Astrocyte (in vitro differentiated cells and primary cell): ENCODE data around the gene UBR4.
"Not testable (repeated sequence)": the region's sequence is repeated elsewhere in the genome, so short reads cannot be mapped to it uniquely, and the experiment has no call there.

Experiments used
- EZH2 ChIP-seq: IDR thresholded peaks from 2 replicates; pipeline ENCODE4 v1.6.1; 2012; ENCODE audit warnings: mild to moderate bottlenecking, low read length, inconsistent platforms; ENCODE audit not compliant: insufficient read depth
- TF ChIP-seq, protein P1 (sequence below): IDR thresholded peaks from 2 replicates; pipeline ENCODE4 v1.5.1; 2011; ENCODE audit warnings: low read depth, mild to moderate bottlenecking, inconsistent platforms, low read length, moderate library complexity; ENCODE audit not compliant: insufficient read depth

GRCh38 chr1:19216585-19216984 lies 6.5 kb upstream of the UBR4 start:
- not testable (repeated sequence) for TF ChIP-seq EZH2
- TF ChIP-seq, protein P1, sequence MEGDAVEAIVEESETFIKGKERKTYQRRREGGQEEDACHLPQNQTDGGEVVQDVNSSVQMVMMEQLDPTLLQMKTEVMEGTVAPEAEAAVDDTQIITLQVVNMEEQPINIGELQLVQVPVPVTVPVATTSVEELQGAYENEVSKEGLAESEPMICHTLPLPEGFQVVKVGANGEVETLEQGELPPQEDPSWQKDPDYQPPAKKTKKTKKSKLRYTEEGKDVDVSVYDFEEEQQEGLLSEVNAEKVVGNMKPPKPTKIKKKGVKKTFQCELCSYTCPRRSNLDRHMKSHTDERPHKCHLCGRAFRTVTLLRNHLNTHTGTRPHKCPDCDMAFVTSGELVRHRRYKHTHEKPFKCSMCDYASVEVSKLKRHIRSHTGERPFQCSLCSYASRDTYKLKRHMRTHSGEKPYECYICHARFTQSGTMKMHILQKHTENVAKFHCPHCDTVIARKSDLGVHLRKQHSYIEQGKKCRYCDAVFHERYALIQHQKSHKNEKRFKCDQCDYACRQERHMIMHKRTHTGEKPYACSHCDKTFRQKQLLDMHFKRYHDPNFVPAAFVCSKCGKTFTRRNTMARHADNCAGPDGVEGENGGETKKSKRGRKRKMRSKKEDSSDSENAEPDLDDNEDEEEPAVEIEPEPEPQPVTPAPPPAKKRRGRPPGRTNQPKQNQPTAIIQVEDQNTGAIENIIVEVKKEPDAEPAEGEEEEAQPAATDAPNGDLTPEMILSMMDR = not testable (repeated sequence)
